ENCODE data around the gene AKT3.
A peak's percentile ranks its signal among the peaks of the same experiment; 100 is the strongest.

AKT3 gene

GRCh38 chr1:243474136-243474881, 375.7 kb downstream of the AKT3 start:
- no peak for DNase-seq (ENCODE audit: low spot score)
- TF ChIP-seq CTCF (IDR thresholded peaks at IDR 0.05) = no peak
- Histone ChIP-seq H3K4me3 (peak overlapping the region; percentile 62), H3K27ac (no peak overlapping the region)

GRCh38 chr1:243473227-243474135, 376.6 kb downstream of the AKT3 start:
- no peak for TF ChIP-seq CTCF (IDR thresholded peaks at IDR 0.05)
- DNase-seq (ENCODE audit: low spot score) = no peak
- Histone ChIP-seq H3K4me3 (peak overlapping the region; percentile 62), H3K27ac (no peak overlapping the region)

GRCh38 chr1:243471754-243472745, 378.0 kb downstream of the AKT3 start:
- H3K27ac ChIP-seq = no peak overlapping the region
- no peak for TF ChIP-seq CTCF (IDR thresholded peaks at IDR 0.05)

GRCh38 chr1:243471026-243471685, 378.9 kb downstream of the AKT3 start:
- no peak for DNase-seq (ENCODE audit: low spot score)
- no peak overlapping the region for H3K4me3 ChIP-seq
- H3K27ac ChIP-seq = no peak overlapping the region
- TF ChIP-seq CTCF (IDR thresholded peaks at IDR 0.05) = no peak

More at GRCh38 chr1:243471754-243472745, 378.0 kb downstream of the AKT3 start:
- DNase-seq (ENCODE audit: low spot score) = no peak
- H3K4me3 ChIP-seq = no peak overlapping the region

- no peak for TF ChIP-seq CTCF (IDR thresholded peaks at IDR 0.05)
- no peak overlapping the region for H3K4me3 ChIP-seq
- no peak for DNase-seq (ENCODE audit: low spot score)
- no peak overlapping the region for H3K27ac ChIP-seq
Measured at GRCh38 chr1:243470502-243470901, 379.5 kb downstream of the AKT3 start.

GRCh38 chr1:243469497-243469896, 380.5 kb downstream of the AKT3 start:
- no peak for DNase-seq (ENCODE audit: low spot score)
- Histone ChIP-seq H3K27ac (no peak overlapping the region), H3K4me3 (no peak overlapping the region)
- no peak for TF ChIP-seq CTCF (IDR thresholded peaks at IDR 0.05)
